ENCODE results near the gene LRRC3B. TPM values are rescaled to one million over a fixed set of nuclear protein-coding genes. Genes with fewer than 3 reads are reported as not detected.

Gene LRRC3B
- total RNA-seq, 1 donor from 2014 or later, result 1.9 TPM

GRCh38 chr3:26681632-26682031, 59.1 kb downstream of the LRRC3B start:
- Mint-ChIP-seq H3K9me3 (ENCODE audit: unreplicated experiment) (peaks cover 1% of the 10 kb centered on the region), H3K4me1 (ENCODE audit: low read depth, unreplicated experiment) (peaks cover 8% of the 10 kb centered on the region), H3K27ac (ENCODE audit: unreplicated experiment) (no peak overlapping the region), H3K27me3 (ENCODE audit: unreplicated experiment) (peaks cover 2% of the 10 kb centered on the region), H3K36me3 (ENCODE audit: unreplicated experiment) (no peaks in the 10 kb centered on the region), H3K4me3 (ENCODE audit: unreplicated experiment) (no peak overlapping the region)
- no peak for DNase-seq
- TF ChIP-seq CTCF (IDR thresholded peaks at IDR 0.05; ENCODE audit: partially characterized antibody, unreplicated experiment), result no peak

DNA sequence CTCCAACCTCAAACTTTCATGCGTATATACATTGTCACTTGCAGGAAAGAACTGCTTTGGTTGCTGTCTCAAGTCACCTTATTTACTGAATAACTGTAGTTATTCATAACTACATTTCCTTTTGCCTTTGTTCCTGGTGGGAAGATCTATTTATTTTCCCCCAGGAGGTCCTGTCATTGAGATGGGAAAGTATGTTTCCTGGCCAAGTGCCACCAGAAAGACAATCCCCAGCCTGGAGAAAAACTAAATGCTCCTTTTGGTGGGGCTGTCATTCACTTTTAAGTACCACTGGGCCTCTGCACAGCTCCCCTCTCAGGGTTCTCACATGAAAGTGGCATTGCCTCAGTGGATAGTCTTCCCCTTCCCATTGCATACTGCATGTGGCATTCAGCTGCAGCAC, 59.8 kb downstream of the LRRC3B start:
- TF ChIP-seq CTCF (IDR thresholded peaks at IDR 0.05; ENCODE audit: partially characterized antibody, unreplicated experiment), result no peak
- Mint-ChIP-seq H3K4me1 (ENCODE audit: low read depth, unreplicated experiment) (peaks cover 8% of the 10 kb centered on the region), H3K9me3 (ENCODE audit: unreplicated experiment) (peaks cover 1% of the 10 kb centered on the region), H3K27me3 (ENCODE audit: unreplicated experiment) (peaks cover 2% of the 10 kb centered on the region), H3K36me3 (ENCODE audit: unreplicated experiment) (no peaks in the 10 kb centered on the region), H3K4me3 (ENCODE audit: unreplicated experiment) (no peak overlapping the region), H3K27ac (ENCODE audit: unreplicated experiment) (no peak overlapping the region)
- no peak for DNase-seq

DNA sequence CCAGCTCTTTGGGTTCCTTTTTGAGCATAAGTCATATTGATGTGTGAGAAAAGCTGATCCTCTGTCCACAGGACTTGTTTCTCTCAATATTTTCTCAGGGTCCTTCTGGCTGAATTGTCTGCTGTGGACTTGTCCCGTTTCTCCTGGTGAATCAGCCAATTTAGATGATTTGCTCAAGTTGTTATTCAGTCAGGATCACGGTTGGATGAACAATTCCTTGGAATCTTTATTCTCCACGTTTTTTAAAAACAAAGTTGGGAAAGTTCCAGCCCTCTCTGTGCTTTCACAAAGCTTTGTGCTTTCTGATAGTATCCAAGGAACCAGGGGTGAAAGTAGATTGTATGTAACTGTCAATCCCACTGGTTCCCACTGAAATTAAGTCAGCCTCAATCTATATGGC, 61.3 kb downstream of the LRRC3B start:
- DNase-seq, result no peak
- H3K27ac Mint-ChIP-seq (ENCODE audit: unreplicated experiment), result no peak overlapping the region
- H3K4me1 Mint-ChIP-seq (ENCODE audit: low read depth, unreplicated experiment), result peaks cover 8% of the 10 kb centered on the region
- H3K4me3 Mint-ChIP-seq (ENCODE audit: unreplicated experiment), result no peak overlapping the region
- peaks cover 1% of the 10 kb centered on the region for H3K9me3 Mint-ChIP-seq (ENCODE audit: unreplicated experiment)
- no peak for TF ChIP-seq CTCF (IDR thresholded peaks at IDR 0.05; ENCODE audit: partially characterized antibody, unreplicated experiment)
- peaks cover 2% of the 10 kb centered on the region for H3K27me3 Mint-ChIP-seq (ENCODE audit: unreplicated experiment)
- peaks cover 5% of the 10 kb centered on the region for H3K36me3 Mint-ChIP-seq (ENCODE audit: unreplicated experiment)

DNA sequence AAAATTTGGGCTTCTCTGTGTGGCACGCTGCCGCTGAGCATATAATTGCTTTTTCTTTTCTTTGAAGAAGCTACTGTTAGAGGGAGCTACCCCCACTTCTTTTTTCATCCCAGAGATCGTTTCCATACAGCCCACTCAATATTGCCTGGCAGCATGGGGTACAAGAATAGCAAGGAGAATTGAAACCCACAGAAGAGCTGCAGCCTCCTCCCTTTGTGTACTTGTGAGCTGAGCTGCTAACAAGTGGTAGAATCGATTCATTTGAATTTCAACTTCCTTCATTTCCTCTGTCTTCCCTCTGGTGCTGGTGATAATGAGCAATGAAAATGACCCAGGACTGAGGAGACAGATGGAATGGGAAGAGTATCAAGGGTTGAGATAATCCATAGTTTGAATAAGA, 64.9 kb downstream of the LRRC3B start:
- H3K27me3 Mint-ChIP-seq (ENCODE audit: unreplicated experiment), result peaks cover 4% of the 10 kb centered on the region
- no peak overlapping the region for H3K4me3 Mint-ChIP-seq (ENCODE audit: unreplicated experiment)
- peaks cover 1% of the 10 kb centered on the region for H3K9me3 Mint-ChIP-seq (ENCODE audit: unreplicated experiment)
- H3K27ac Mint-ChIP-seq (ENCODE audit: unreplicated experiment), result no peak overlapping the region
- TF ChIP-seq CTCF (IDR thresholded peaks at IDR 0.05; ENCODE audit: partially characterized antibody, unreplicated experiment), result no peak
- no peaks in the 10 kb centered on the region for H3K4me1 Mint-ChIP-seq (ENCODE audit: low read depth, unreplicated experiment)
- H3K36me3 Mint-ChIP-seq (ENCODE audit: unreplicated experiment), result peaks cover 5% of the 10 kb centered on the region
- no peak for DNase-seq

DNA sequence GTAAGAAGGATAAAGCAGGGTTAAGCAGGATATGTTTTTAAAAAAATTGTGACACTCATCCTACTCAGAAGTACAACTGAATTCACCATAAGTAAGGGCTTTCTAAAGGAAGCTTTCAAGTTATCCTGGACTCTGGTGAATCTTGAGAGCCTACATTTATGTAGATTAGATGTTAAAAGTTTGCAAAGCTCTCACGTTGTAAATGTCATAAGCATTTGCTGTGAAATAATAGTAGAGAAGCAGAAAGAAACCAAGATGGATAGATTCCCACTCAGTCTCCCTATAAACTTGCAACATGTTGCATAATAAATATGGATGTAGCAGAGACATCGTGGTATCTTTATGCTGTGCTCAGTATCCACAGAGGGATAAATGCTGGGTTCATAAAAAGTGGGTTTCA, 77.0 kb downstream of the LRRC3B start:
- Mint-ChIP-seq H3K4me1 (ENCODE audit: low read depth, unreplicated experiment) (no peaks in the 10 kb centered on the region), H3K4me3 (ENCODE audit: unreplicated experiment) (no peak overlapping the region)
- DNase-seq, result no peak

More for the DNA sequence above, 77.0 kb downstream of the LRRC3B start:
- H3K27ac Mint-ChIP-seq (ENCODE audit: unreplicated experiment), result no peak overlapping the region
- no peaks in the 10 kb centered on the region for H3K27me3 Mint-ChIP-seq (ENCODE audit: unreplicated experiment)
- H3K9me3 Mint-ChIP-seq (ENCODE audit: unreplicated experiment), result no peaks in the 10 kb centered on the region
- no peak for TF ChIP-seq CTCF (IDR thresholded peaks at IDR 0.05; ENCODE audit: partially characterized antibody, unreplicated experiment)
- H3K36me3 Mint-ChIP-seq (ENCODE audit: unreplicated experiment), result no peaks in the 10 kb centered on the region
